ENCODE measurements around the gene NF1.
"Not testable (repeated sequence)": the region's sequence is repeated elsewhere in the genome, so short reads cannot be mapped to it uniquely, and the experiment has no call there.

Gene NF1

GRCh38 chr17:31136319-31136718 lies 41.5 kb downstream of the NF1 start:
- no peak for DNase-seq

- no peak for DNase-seq
These were observed 45.3 kb downstream of the NF1 start for GRCh38 chr17:31140111-31140510.

GRCh38 chr17:31144428-31144827 lies 49.7 kb downstream of the NF1 start:
- DNase-seq, result no peak

GRCh38 chr17:31144836-31145235 lies 50.1 kb downstream of the NF1 start:
- no peak for DNase-seq

GRCh38 chr17:31147507-31148202 lies 52.9 kb downstream of the NF1 start:
- DNase-seq, result no peak

- DNase-seq, result no peak
These were observed 53.4 kb downstream of the NF1 start for GRCh38 chr17:31148205-31148604.

GRCh38 chr17:31152271-31152670 lies 57.5 kb downstream of the NF1 start:
- DNase-seq, result no peak

- DNase-seq, result no peak
These were observed 60.5 kb downstream of the NF1 start for GRCh38 chr17:31155208-31155810.

GRCh38 chr17:31156326-31156725 lies 61.5 kb downstream of the NF1 start:
- no peak for DNase-seq

- DNase-seq, result not testable (repeated sequence)
These were observed 62.1 kb downstream of the NF1 start for GRCh38 chr17:31156864-31157263.

GRCh38 chr17:31158746-31159377 lies 64.1 kb downstream of the NF1 start:
- DNase-seq, result no peak

- no peak for DNase-seq
These were observed 68.5 kb downstream of the NF1 start for GRCh38 chr17:31163091-31163781.

- DNase-seq, result no peak
These were observed 72.3 kb downstream of the NF1 start for GRCh38 chr17:31167111-31167510.

GRCh38 chr17:31171701-31172100 lies 76.9 kb downstream of the NF1 start:
- no peak for DNase-seq

GRCh38 chr17:31172388-31172787 lies 77.6 kb downstream of the NF1 start:
- no peak for DNase-seq

- no peak for DNase-seq
These were observed 79.4 kb downstream of the NF1 start for GRCh38 chr17:31174215-31174614.

- DNase-seq, result no peak
These were observed 80.5 kb downstream of the NF1 start for GRCh38 chr17:31175237-31175636.

GRCh38 chr17:31176143-31176542 lies 81.4 kb downstream of the NF1 start:
- DNase-seq, result not testable (repeated sequence)

- DNase-seq, result not testable (repeated sequence)
These were observed 84.2 kb downstream of the NF1 start for GRCh38 chr17:31178951-31179350.

GRCh38 chr17:31195305-31195704 lies 100.5 kb downstream of the NF1 start:
- DNase-seq, result no peak

GRCh38 chr17:31198026-31198425 lies 103.2 kb downstream of the NF1 start:
- DNase-seq, result no peak

GRCh38 chr17:31198666-31199065 lies 103.9 kb downstream of the NF1 start:
- DNase-seq, result not testable (repeated sequence)

- DNase-seq, result no peak
These were observed 105.5 kb downstream of the NF1 start for GRCh38 chr17:31200287-31200686.

- DNase-seq, result no peak
These were observed 108.2 kb downstream of the NF1 start for GRCh38 chr17:31202968-31203367.

All from CD4-positive, alpha-beta T cell treated with Interleukin-15 for 1 hour (primary cell).